ENCODE results near the gene SORT1.
"Not testable (repeated sequence)": the region's sequence is repeated elsewhere in the genome, so short reads cannot be mapped to it uniquely, and the experiment has no call there.

The SORT1 gene

DNA sequence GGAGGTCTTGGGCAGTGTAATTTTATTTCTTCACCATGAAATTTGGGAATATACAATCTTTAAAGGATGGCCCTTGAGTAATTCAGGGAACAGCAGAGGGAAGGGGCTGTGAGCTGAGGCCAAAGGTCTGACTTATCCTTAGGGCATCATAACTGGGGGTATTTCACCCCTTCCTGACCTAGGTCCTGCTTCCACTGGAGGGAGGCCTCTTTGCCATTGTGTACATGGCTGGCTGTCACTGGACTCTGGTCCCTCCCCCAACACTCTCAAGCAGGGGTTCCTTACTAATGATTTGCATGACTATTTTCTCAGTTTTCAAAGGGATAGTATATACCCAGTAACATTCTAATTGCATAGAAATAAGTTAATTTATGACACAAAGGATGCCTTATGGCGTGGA lies 107.6 kb downstream of the SORT1 start:
- no peak for FAIRE-seq
- no peak for DNase-seq (ENCODE audit: insufficient read length, low spot score)
- no peak for TF ChIP-seq CTCF (IDR thresholded peaks at IDR 0.05; ENCODE audit: insufficient read depth, missing control alignments)

- not testable (repeated sequence) for FAIRE-seq; DNase-seq (ENCODE audit: insufficient read length, low spot score)
These were observed 111.0 kb downstream of the SORT1 start for GRCh38 chr1:109286762-109287161.

- no peak for DNase-seq (ENCODE audit: insufficient read length, low spot score)
- FAIRE-seq, result no peak
These were observed 113.7 kb downstream of the SORT1 start for GRCh38 chr1:109283748-109284600.

GRCh38 chr1:109282952-109283747 lies 114.6 kb downstream of the SORT1 start, which contains the start of gene PSRC1:
PSRC1 (minus strand) TSS chr1:109283145.
- TF ChIP-seq CTCF (IDR thresholded peaks at IDR 0.05; ENCODE audit: insufficient read depth, missing control alignments), result peak; percentile 25
- FAIRE-seq (no peak), DNase-seq (ENCODE audit: insufficient read length, low spot score) (peak; percentile 99)

More at GRCh38 chr1:109283748-109284600, 113.7 kb downstream of the SORT1 start:
- TF ChIP-seq CTCF (IDR thresholded peaks at IDR 0.05; ENCODE audit: insufficient read depth, missing control alignments), result no peak

DNA sequence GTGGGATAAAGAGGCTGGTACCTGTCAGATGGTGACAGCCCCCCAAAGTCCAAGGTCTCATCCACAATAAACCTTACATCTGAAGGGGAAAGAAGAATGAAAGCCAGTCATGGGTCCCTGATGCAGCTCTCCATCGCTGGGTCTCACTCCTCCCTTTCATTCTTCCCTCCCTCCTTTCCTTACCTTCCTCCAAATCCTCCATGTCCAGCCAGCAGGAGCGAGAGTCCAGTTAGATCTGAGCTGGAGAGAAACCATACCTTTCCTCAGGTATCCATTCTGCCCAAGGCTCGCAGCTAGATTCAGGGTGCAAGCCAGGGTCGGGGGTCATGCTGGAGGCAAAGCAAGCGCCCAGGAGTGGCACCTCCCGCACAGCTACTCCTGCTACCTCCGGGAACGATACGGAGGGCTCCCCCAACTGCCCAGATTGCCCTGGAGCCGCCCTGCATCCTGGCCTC lies 115.2 kb downstream of the SORT1 start:
- FAIRE-seq (no peak), DNase-seq (ENCODE audit: insufficient read length, low spot score) (no peak)
- no peak for TF ChIP-seq CTCF (IDR thresholded peaks at IDR 0.05; ENCODE audit: insufficient read depth, missing control alignments)

- TF ChIP-seq CTCF (IDR thresholded peaks at IDR 0.05; ENCODE audit: insufficient read depth, missing control alignments), result no peak
- no peak for FAIRE-seq
- DNase-seq (ENCODE audit: insufficient read length, low spot score), result no peak
These were observed 115.8 kb downstream of the SORT1 start for GRCh38 chr1:109281680-109282496.

- no peak for TF ChIP-seq CTCF (IDR thresholded peaks at IDR 0.05; ENCODE audit: insufficient read depth, missing control alignments)
- DNase-seq (ENCODE audit: insufficient read length, low spot score) (no peak), FAIRE-seq (no peak)
These were observed 116.9 kb downstream of the SORT1 start for GRCh38 chr1:109280862-109281261.

Measured in D721Med (cell line).